H1 (cell line): ENCODE data around the gene CDK5RAP2. TPM values are rescaled to one million over a fixed set of nuclear protein-coding genes. Genes with fewer than 3 reads are reported as not detected.

Source experiments
- CTCF ChIA-PET: fragments of 300-600 bp; sonication (Branson Sonifier 250); formaldehyde crosslinking; loops from one replicate; lab custom pipeline; 2021; ENCODE audit not compliant: partially characterized antibody; lab: Charles Lee
- POLR2A ChIA-PET: fragments of 300-600 bp; sonication (Branson Sonifier 250); formaldehyde crosslinking; loops from one replicate; lab custom pipeline; 2021; ENCODE audit warnings: inconsistent platforms; ENCODE audit not compliant: partially characterized antibody; lab: Charles Lee
- DNase-seq, 2 experiments: peaks; one replicate each; pipeline versions ENCODE4 v3.0.0 to v3.0.0-alpha.2; 2010 to 2022; ENCODE audit warnings: low spot score in 2 of 2, low read depth in 1 of 2, mixed read lengths in 1 of 2
- FAIRE-seq: peaks from 2 replicates; lab custom pipeline; 2011; peaks lifted over from hg19 to GRCh38; lab: Jason Lieb, UNC
- H2AFZ ChIP-seq: 2 replicates; pipeline ENCODE4 v1.8.1; 2012; ENCODE audit warnings: low read length, inconsistent platforms
- H2AK5ac ChIP-seq: 2 replicates; pipeline ENCODE4 v1.6.1; 2013; ENCODE audit warnings: low read depth, low read length
- H2BK120ac ChIP-seq: replicated peaks from 2 replicates; pipeline ENCODE3; 2013; ENCODE audit warnings: low read depth, low read length, inconsistent platforms
- H2BK12ac ChIP-seq: 2 replicates; pipeline ENCODE4 v1.6.1; 2013; ENCODE audit warnings: low read depth, low read length
- H2BK15ac ChIP-seq: 2 replicates; pipeline ENCODE4 v1.6.1; 2013; ENCODE audit warnings: low read length
- H2BK20ac ChIP-seq: 2 replicates; pipeline ENCODE4 v1.6.1; 2013; ENCODE audit warnings: low read length
- H2BK5ac ChIP-seq: 2 replicates; pipeline ENCODE4 v1.6.1; 2013; ENCODE audit warnings: low read depth, low read length
- H3K14ac ChIP-seq: 2 replicates; pipeline ENCODE4 v1.6.1; 2013; ENCODE audit warnings: inconsistent platforms; ENCODE audit not compliant: insufficient read length
- H3K18ac ChIP-seq: 2 replicates; pipeline ENCODE4 v1.6.1; 2013; ENCODE audit warnings: low read length; ENCODE audit errors: extremely low read depth
- H3K23ac ChIP-seq: 2 replicates; pipeline ENCODE4 v1.6.1; 2013; ENCODE audit warnings: inconsistent platforms; ENCODE audit not compliant: insufficient read length
- H3K23me2 ChIP-seq: 2 replicates; pipeline ENCODE4 v1.6.1; 2013; ENCODE audit warnings: low read depth, low read length
- H3K27ac ChIP-seq: 2 replicates; pipeline ENCODE4 v1.6.1; 2011; ENCODE audit warnings: low read depth, low read length, inconsistent platforms
- H3K27me3 ChIP-seq, 4 experiments: replicated peaks in 1 of 4; 1 replicate in 1 of 4; 2 replicates in 3 of 4; pipeline versions ENCODE4 v1.6.1 to v1.8.1; 2011 to 2013; ENCODE audit warnings: low read length in 3 of 4, mild to moderate bottlenecking in 3 of 4, inconsistent platforms in 2 of 4, mixed read lengths in 2 of 4, moderate library complexity in 1 of 4; ENCODE audit not compliant: control insufficient read depth in 3 of 4, insufficient read depth in 3 of 4; ENCODE audit errors: extremely low read depth in 1 of 4
- H3K36me3 ChIP-seq, 4 experiments: 2 replicates each; pipeline versions ENCODE4 v1.6.1 to v1.8.1; 2011 to 2013; ENCODE audit warnings: mild to moderate bottlenecking in 4 of 4, low read length in 3 of 4, moderate library complexity in 2 of 4, control low read depth in 1 of 4, inconsistent platforms in 1 of 4; ENCODE audit not compliant: insufficient read depth in 4 of 4, control insufficient read depth in 2 of 4
- H3K4ac ChIP-seq: replicated peaks from 2 replicates; pipeline ENCODE3; 2013; ENCODE audit warnings: low read length, low read depth, mixed read lengths, inconsistent platforms; ENCODE audit not compliant: insufficient read length
- H3K4me1 ChIP-seq, 4 experiments: replicated peaks in 1 of 4; 1 replicate in 1 of 4; 2 replicates in 3 of 4; pipeline versions ENCODE4 v1.6.1 to v1.8.1; 2011 to 2013; ENCODE audit warnings: low read length in 3 of 4, inconsistent platforms in 2 of 4, mixed read lengths in 1 of 4; ENCODE audit not compliant: insufficient read depth in 4 of 4, control insufficient read depth in 3 of 4
- H3K4me2 ChIP-seq, 2 experiments: 2 replicates each; pipeline versions ENCODE4 v1.6.1 to v1.8.1; 2011 to 2013; ENCODE audit warnings: low read depth in 2 of 2, low read length in 2 of 2, control low read depth in 1 of 2, inconsistent platforms in 1 of 2, mild to moderate bottlenecking in 1 of 2; ENCODE audit not compliant: insufficient read depth in 1 of 2
- H3K4me3 ChIP-seq, 4 experiments: fragments of 200-600, 300-600 bp in 1 of 4; sonication (generic), shearing (Covaris generic), sonication (Bioruptor Twin) in 1 of 4; 2 replicates each; pipeline versions ENCODE4 v1.5.1 to v1.8.1; 2011 to 2016; ENCODE audit warnings: low read length in 4 of 4, low read depth in 3 of 4, control low read depth in 2 of 4, inconsistent platforms in 2 of 4, mild to moderate bottlenecking in 2 of 4, mixed read lengths in 1 of 4, moderate library complexity in 1 of 4; ENCODE audit not compliant: insufficient read depth in 2 of 4; ENCODE audit errors: extremely low read depth in 1 of 4
- H3K56ac ChIP-seq: replicated peaks from 2 replicates; pipeline ENCODE3; 2013; ENCODE audit warnings: low read depth, mild to moderate bottlenecking, mixed read lengths, low read length, inconsistent platforms; ENCODE audit not compliant: insufficient read length
- H3K79me1 ChIP-seq: 2 replicates; pipeline ENCODE4 v1.6.1; 2013; ENCODE audit warnings: low read depth, low read length, control low read depth
- H3K79me2 ChIP-seq, 2 experiments: 2 replicates each; pipeline versions ENCODE4 v1.6.1 to v1.8.1; 2012 to 2013; ENCODE audit warnings: low read length in 2 of 2, mild to moderate bottlenecking in 2 of 2, inconsistent platforms in 1 of 2; ENCODE audit not compliant: insufficient read depth in 2 of 2, control insufficient read depth in 1 of 2
- H3K9ac ChIP-seq, 4 experiments: replicated peaks in 1 of 4; 1 replicate in 1 of 4; 2 replicates in 3 of 4; pipeline versions ENCODE4 v1.6.1 to v1.8.1; 2011 to 2013; ENCODE audit warnings: low read depth in 3 of 4, low read length in 3 of 4, control low read depth in 2 of 4, mild to moderate bottlenecking in 2 of 4, moderate library complexity in 2 of 4, inconsistent platforms in 1 of 4; ENCODE audit errors: extremely low read depth in 1 of 4
- H3K9me3 ChIP-seq, 2 experiments: 2 replicates each; pipeline versions ENCODE4 v1.6.1 to v1.8.1; 2012 to 2013; ENCODE audit warnings: mild to moderate bottlenecking in 2 of 2, moderate library complexity in 2 of 2, control low read depth in 1 of 2, inconsistent platforms in 1 of 2, low read depth in 1 of 2, low read length in 1 of 2, mixed read lengths in 1 of 2; ENCODE audit not compliant: insufficient read depth in 2 of 2
- H4K20me1 ChIP-seq, 2 experiments: replicated peaks in 1 of 2; 2 replicates each; pipeline versions ENCODE3 to v1.8.1; 2011 to 2013; ENCODE audit warnings: inconsistent platforms in 2 of 2, low read length in 2 of 2, mild to moderate bottlenecking in 1 of 2; ENCODE audit not compliant: insufficient read depth in 2 of 2, control insufficient read depth in 1 of 2
- H4K5ac ChIP-seq: 2 replicates; pipeline ENCODE4 v1.6.1; 2013; ENCODE audit warnings: low read length, low read depth, mixed read lengths, inconsistent platforms; ENCODE audit not compliant: insufficient read length
- H4K8ac ChIP-seq: 2 replicates; pipeline ENCODE4 v1.8.0; 2013; ENCODE audit warnings: mild to moderate bottlenecking, moderate library complexity, low read length, inconsistent platforms; ENCODE audit not compliant: insufficient read depth; ENCODE audit errors: extremely low read depth
- H4K91ac ChIP-seq: replicated peaks from 2 replicates; pipeline ENCODE3; 2013; ENCODE audit warnings: low read length, mixed read lengths, inconsistent platforms; ENCODE audit not compliant: insufficient read length
- ASH2L ChIP-seq: fragments of 200-600, 300-600 bp; sonication (generic); IDR thresholded peaks from one replicate; pipeline ENCODE4 v1.7.1; 2017; ENCODE audit warnings: low read length
- ATF3 ChIP-seq: IDR thresholded peaks from 2 replicates; pipeline ENCODE4 v1.6.1; 2011; ENCODE audit warnings: low read depth, mild to moderate bottlenecking, low read length; ENCODE audit not compliant: insufficient read depth
- EZH2 ChIP-seq: fragments of 200-600 bp; sonication (generic); IDR thresholded peaks from 2 replicates; pipeline ENCODE4 v1.7.1; 2012; ENCODE audit warnings: low read depth, mild to moderate bottlenecking, moderate library complexity, low read length, inconsistent platforms; ENCODE audit not compliant: severe bottlenecking
- JUN ChIP-seq: IDR thresholded peaks from 2 replicates; pipeline ENCODE4 v1.6.1; 2011; ENCODE audit warnings: low read depth, mild to moderate bottlenecking, improper control_type of control experiment, low read length
- NANOG ChIP-seq: IDR thresholded peaks from 2 replicates; pipeline ENCODE4 v1.6.1; 2011; ENCODE audit warnings: low read length, low read depth, mild to moderate bottlenecking, inconsistent platforms; ENCODE audit not compliant: insufficient read depth, poor library complexity, severe bottlenecking
- POLR2A ChIP-seq, 2 experiments: IDR thresholded peaks; 1 replicate in 1 of 2; 2 replicates in 1 of 2; pipeline ENCODE4 v1.6.1; 2011; ENCODE audit warnings: low read depth in 2 of 2, low read length in 2 of 2, mild to moderate bottlenecking in 2 of 2; ENCODE audit errors: control extremely low read depth in 1 of 2
- POLR2AphosphoS5 ChIP-seq: IDR thresholded peaks from 2 replicates; pipeline ENCODE4 v1.6.1; 2011; ENCODE audit warnings: low read depth, low read length
- RBBP5 ChIP-seq: IDR thresholded peaks from 2 replicates; pipeline ENCODE4 v1.7.1; 2012; ENCODE audit warnings: low read depth, mild to moderate bottlenecking, inconsistent platforms, low read length, moderate library complexity, borderline replicate concordance
- RFX5 ChIP-seq: IDR thresholded peaks from 2 replicates; pipeline ENCODE4 v1.6.1; 2011; ENCODE audit warnings: low read depth, low read length, improper control_type of control experiment, borderline replicate concordance
- SAP30 ChIP-seq: fragments of 300-600 bp; sonication (generic); IDR thresholded peaks from 2 replicates; pipeline ENCODE4 v1.7.1; 2012; ENCODE audit warnings: low read length, moderate library complexity, mild to moderate bottlenecking, inconsistent platforms; ENCODE audit not compliant: insufficient read depth, insufficient replicate concordance
- TAF1 ChIP-seq: IDR thresholded peaks from 2 replicates; pipeline ENCODE4 v1.6.1; 2011; ENCODE audit warnings: mild to moderate bottlenecking, low read depth, low read length
- TCF12 ChIP-seq: IDR thresholded peaks from 2 replicates; pipeline ENCODE4 v1.6.1; 2011; ENCODE audit warnings: low read depth, mild to moderate bottlenecking, low read length
- WGBS, 2 experiments: shearing (Covaris generic) in 1 of 2; methylation state at CpG; one replicate each; pipeline versions ENCODE4 v1.1.6 to v1.1.7; 2013 to 2015; ENCODE audit warnings: low lambda C conversion rate in 2 of 2, mixed read lengths in 2 of 2, inconsistent platforms in 1 of 2, low coverage in 1 of 2, missing lambda C conversion rate in 1 of 2; ENCODE audit not compliant: insufficient replicate concordance in 2 of 2, insufficient coverage in 1 of 2, insufficient read length in 1 of 2; ENCODE audit errors: extremely low coverage in 1 of 2, missing lambda C conversion rate in 1 of 2; 5-methylcytosine and 5-hydroxymethylcytosine counted together
- polyA plus RNA-seq, 7 experiments: library from polyadenylated mRNA; depleted of rRNA in 3 of 7; stranded (reverse) in 5 of 7; unstranded in 2 of 7; fragments of >200 nt in 5 of 7; fragments of 200-250 nt in 2 of 7; gene quantifications; 1 replicate in 5 of 7; 2 replicates in 1 of 7; 4 replicates in 1 of 7; pipeline versions ENCODE4 v1.2.1 to v1.2.3, GENCODE V29; 2011 to 2013; ENCODE audit warnings: missing spikeins in 2 of 7, mixed read lengths in 2 of 7
- total RNA-seq: library from RNA; stranded (reverse); fragmentation: NEBNext Ultra II Directional; extraction: Animal tissue kit (Norgen Biotek cat#: 25700); gene quantifications from 2 replicates; pipeline ENCODE4 v1.2.1, GENCODE V29; 2021
- TF ChIP-seq, protein P1 (sequence below): IDR thresholded peaks from 2 replicates; pipeline ENCODE4 v1.6.1; 2011; ENCODE audit warnings: low read length, improper control_type of control experiment

The CDK5RAP2 gene
- total and polyA plus RNA-seq, 2 of the 8 experiments (the other 6 are each of a cell fraction or from before 2014, with no cell fraction given), result 19.8 to 49.4 TPM

- no peak overlapping the region for H2BK20ac ChIP-seq
- H2BK120ac ChIP-seq, result no peak overlapping the region
- H3K36me3 ChIP-seq, result peaks cover 0 to 10% (median 4%) of the 10 kb centered on the region in 4 experiments; a peak in 4 of 8 replicates
- no peak overlapping the region for H3K23ac ChIP-seq
- no peak overlapping the region for H3K4ac ChIP-seq
- H4K8ac ChIP-seq, result no peak overlapping the region
- H3K9me3 ChIP-seq, result no peaks in the 10 kb centered on the region
- no peak overlapping the region for H3K9ac ChIP-seq
- H3K23me2 ChIP-seq, result no peaks in the 10 kb centered on the region
- H4K20me1 ChIP-seq, result peaks cover 7 to 15% of the 10 kb centered on the region in 2 experiments
- H3K79me1 ChIP-seq, result peaks cover 16% of the 10 kb centered on the region; the same call in 1 of the 2 replicates
- H3K4me3 ChIP-seq, result no peak overlapping the region
- peaks cover 0 to 48% of the 10 kb centered on the region in 2 experiments; a peak in 2 of 4 replicates for H3K79me2 ChIP-seq
- H3K27ac ChIP-seq, result no peak overlapping the region
- no peak overlapping the region for H3K56ac ChIP-seq
- H2BK15ac ChIP-seq, result no peak overlapping the region
- FAIRE-seq (no peak), DNase-seq (no peak)
- H2BK5ac ChIP-seq, result no peak overlapping the region
- H4K5ac ChIP-seq, result no peak overlapping the region
- H3K18ac ChIP-seq, result no peak overlapping the region
- ChIA-PET CTCF (interaction anchor here (0.6 to 2.4 kb wide), 6 partner anchors 10 to 181 kb away, joined by 3 to 6 read pairs (median 4); no protein-coding TSS in a partner anchor), POLR2A (no interaction called here)
- H2AK5ac ChIP-seq, result no peak overlapping the region
- no peaks in the 10 kb centered on the region for H3K4me1 ChIP-seq
- no peak overlapping the region for H3K4me2 ChIP-seq
- H2BK12ac ChIP-seq, result no peak overlapping the region
- H2AFZ ChIP-seq, result no peak overlapping the region
- H4K91ac ChIP-seq, result no peak overlapping the region
- 86% methylated on average over 1 of the region's 1 CpG; no CpG with 5 or more reads in 1 of the 2 experiments for WGBS, 2 experiments
- no peak overlapping the region for H3K14ac ChIP-seq
- no peaks in the 10 kb centered on the region for H3K27me3 ChIP-seq
- TF ChIP-seq EZH2, result no peak
- TF ChIP-seq JUN, result no peak
- no peak for TF ChIP-seq ASH2L
- TF ChIP-seq TAF1, result no peak
- TF ChIP-seq POLR2A (IDR thresholded peaks at IDR 0.05; ENCODE audit: control extremely low read depth in 1 of 2, low read depth in 2 of 2, low read length in 2 of 2), result no peak
- TF ChIP-seq POLR2AphosphoS5, result no peak
- no peak for TF ChIP-seq NANOG
- TF ChIP-seq RBBP5, result no peak
- TF ChIP-seq TCF12, result no peak
- TF ChIP-seq RFX5, result no peak
- TF ChIP-seq ATF3, result no peak
- TF ChIP-seq, protein P1, sequence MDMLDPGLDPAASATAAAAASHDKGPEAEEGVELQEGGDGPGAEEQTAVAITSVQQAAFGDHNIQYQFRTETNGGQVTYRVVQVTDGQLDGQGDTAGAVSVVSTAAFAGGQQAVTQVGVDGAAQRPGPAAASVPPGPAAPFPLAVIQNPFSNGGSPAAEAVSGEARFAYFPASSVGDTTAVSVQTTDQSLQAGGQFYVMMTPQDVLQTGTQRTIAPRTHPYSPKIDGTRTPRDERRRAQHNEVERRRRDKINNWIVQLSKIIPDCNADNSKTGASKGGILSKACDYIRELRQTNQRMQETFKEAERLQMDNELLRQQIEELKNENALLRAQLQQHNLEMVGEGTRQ, result no peak
- TF ChIP-seq SAP30, result no peak
Measured at GRCh38 chr9:120559546-120559945, 20.4 kb downstream of the CDK5RAP2 start.
